Ishikawa (cell line): ENCODE data around the gene PRPH2.

Experiments
- CEBPB ChIP-seq: IDR thresholded peaks from 2 replicates; pipeline ENCODE4 v1.6.1; 2012
- CREB1 ChIP-seq: IDR thresholded peaks from 2 replicates; pipeline ENCODE4 v1.6.1; 2012; ENCODE audit warnings: low read depth
- EGR1 ChIP-seq: IDR thresholded peaks from 2 replicates; pipeline ENCODE4 v1.6.1; 2012
- EP300 ChIP-seq: IDR thresholded peaks from 2 replicates; pipeline ENCODE4 v1.6.1; 2012; ENCODE audit warnings: borderline replicate concordance
- FOXM1 ChIP-seq: IDR thresholded peaks from 2 replicates; pipeline ENCODE4 v1.6.1; 2012; ENCODE audit warnings: low read depth, borderline replicate concordance
- NFIC ChIP-seq: IDR thresholded peaks from 2 replicates; pipeline ENCODE4 v1.6.1; 2012
- RAD21 ChIP-seq: IDR thresholded peaks from 2 replicates; pipeline ENCODE4 v1.6.1; 2012; ENCODE audit warnings: low read depth
- REST ChIP-seq: IDR thresholded peaks from 2 replicates; pipeline ENCODE4 v1.6.1; 2012; ENCODE audit warnings: low read depth, mild to moderate bottlenecking
- TAF1 ChIP-seq: IDR thresholded peaks from 2 replicates; pipeline ENCODE4 v1.6.1; 2012; ENCODE audit warnings: low read depth, mild to moderate bottlenecking
- TCF12 ChIP-seq: IDR thresholded peaks from 2 replicates; pipeline ENCODE4 v1.6.1; 2012; ENCODE audit warnings: low read depth
- TEAD4 ChIP-seq: IDR thresholded peaks from 2 replicates; pipeline ENCODE4 v1.6.1; 2012
- USF1 ChIP-seq: IDR thresholded peaks from 2 replicates; pipeline ENCODE4 v1.6.1; 2012
- YY1 ChIP-seq: IDR thresholded peaks from 2 replicates; pipeline ENCODE4 v1.6.1; 2012; ENCODE audit warnings: low read depth
- ZBTB7A ChIP-seq: IDR thresholded peaks from 2 replicates; pipeline ENCODE4 v1.6.1; 2012; ENCODE audit warnings: low read depth
- TF ChIP-seq, protein P1 (sequence below): IDR thresholded peaks from 2 replicates; pipeline ENCODE4 v1.6.1; 2012

Gene PRPH2

GRCh38 chr6:42742116-42742894 lies 19.9 kb upstream of the PRPH2 start:
- TF ChIP-seq EGR1 (no peak), NFIC (0 out of 2 replicates have a peak, but pooled peaks have one; percentile 17), EP300 (no peak), CEBPB (no peak)

DNA sequence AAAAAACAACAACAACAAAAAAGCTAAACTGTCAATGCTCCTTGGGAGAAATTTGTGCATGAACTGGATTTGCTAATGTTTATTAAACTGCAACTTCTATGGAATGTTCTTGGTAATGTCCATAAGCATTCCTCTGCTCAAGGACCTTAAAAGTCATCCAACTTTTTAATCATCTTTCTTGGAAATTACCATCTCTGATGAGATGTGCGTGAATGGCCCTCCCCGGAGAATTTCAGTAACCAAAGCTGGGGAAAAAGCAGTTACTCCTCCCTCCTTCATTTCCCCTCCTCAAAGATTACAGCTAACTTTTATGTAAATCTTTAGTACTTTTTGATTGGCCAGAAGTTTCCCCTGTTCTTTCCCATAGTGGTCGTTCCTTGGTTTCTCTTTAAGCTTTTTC lies 18.3 kb upstream of the PRPH2 start:
- TF ChIP-seq EP300 = no peak
- no peak for TF ChIP-seq YY1
- TF ChIP-seq CEBPB = no peak
- TF ChIP-seq REST = no peak
- no peak for TF ChIP-seq RAD21
- TF ChIP-seq TCF12 = no peak
- no peak for TF ChIP-seq USF1
- no peak for TF ChIP-seq ZBTB7A
- no peak for TF ChIP-seq CREB1
- TF ChIP-seq TEAD4 = no peak
- no peak for TF ChIP-seq FOXM1
- no peak for TF ChIP-seq NFIC
- TF ChIP-seq EGR1 = no peak
- TF ChIP-seq, protein P1, sequence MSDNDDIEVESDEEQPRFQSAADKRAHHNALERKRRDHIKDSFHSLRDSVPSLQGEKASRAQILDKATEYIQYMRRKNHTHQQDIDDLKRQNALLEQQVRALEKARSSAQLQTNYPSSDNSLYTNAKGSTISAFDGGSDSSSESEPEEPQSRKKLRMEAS = no peak

DNA sequence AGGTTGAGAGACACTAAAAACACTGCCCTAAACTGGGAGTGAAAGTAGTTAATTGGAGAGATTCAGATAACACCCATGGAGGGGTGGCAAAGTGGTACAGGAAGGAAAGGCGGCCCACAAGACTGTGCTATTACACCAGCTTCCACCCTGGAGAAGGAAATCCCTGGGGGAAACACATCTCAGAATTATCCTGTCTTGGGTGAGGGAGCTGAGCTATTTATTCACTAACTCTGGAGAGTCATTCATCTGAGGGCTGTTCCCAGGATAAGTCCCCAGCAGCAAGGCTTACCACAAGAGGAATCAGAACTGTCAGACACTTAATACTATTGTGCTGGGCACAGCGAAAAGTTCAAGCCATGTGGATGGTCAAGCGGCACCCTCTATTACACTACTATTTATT lies 13.6 kb upstream of the PRPH2 start:
- TF ChIP-seq YY1 (no peak), REST (no peak), EP300 (no peak), TAF1 (no peak), ZBTB7A (no peak), EGR1 (no peak)

- TF ChIP-seq EGR1 = peak; percentile 43
- 0 out of 2 replicates have a peak, but pooled peaks have one; percentile 10 for TF ChIP-seq TEAD4
- peak; percentile 30; the same call in 1 of the 2 replicates for TF ChIP-seq USF1
- TF ChIP-seq NFIC = peak; percentile 46
Measured at GRCh38 chr6:42733867-42734481, 11.6 kb upstream of the PRPH2 start.

GRCh38 chr6:42729731-42730130 lies 7.3 kb upstream of the PRPH2 start:
- TF ChIP-seq TAF1 (no peak), EGR1 (peak; percentile 25; the same call in 1 of the 2 replicates)

DNA sequence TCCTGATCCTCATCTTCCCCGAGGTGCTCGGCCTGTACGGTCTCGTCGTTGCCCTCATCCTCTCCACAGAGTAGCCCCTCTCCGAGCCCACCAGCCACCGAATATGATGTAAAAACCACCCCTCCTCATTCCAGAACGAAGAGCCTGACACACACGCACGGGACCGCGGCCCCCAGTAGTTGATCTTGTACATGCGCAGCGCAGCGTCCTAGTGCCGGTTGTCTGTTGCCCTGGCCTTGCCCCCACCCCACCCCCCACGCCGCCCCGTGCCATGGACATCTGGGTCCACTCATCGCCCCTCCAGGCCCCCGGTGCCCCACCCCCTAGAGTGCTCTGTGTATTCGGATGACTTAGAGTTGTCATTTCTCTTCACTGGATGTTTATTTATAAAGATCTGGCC lies 5.2 kb upstream of the PRPH2 start:
- TF ChIP-seq TAF1 = no peak
- TF ChIP-seq EP300 = no peak
- TF ChIP-seq CREB1 = no peak
- TF ChIP-seq TEAD4 = no peak
- no peak for TF ChIP-seq REST
- no peak for TF ChIP-seq USF1
- no peak for TF ChIP-seq ZBTB7A
- no peak for TF ChIP-seq EGR1
- TF ChIP-seq NFIC = no peak
- no peak for TF ChIP-seq YY1
- no peak for TF ChIP-seq TCF12
- TF ChIP-seq FOXM1 = no peak
- no peak for TF ChIP-seq RAD21
- TF ChIP-seq CEBPB = no peak
